Measurements from ENCODE around the gene VWA5B1.

DNA sequence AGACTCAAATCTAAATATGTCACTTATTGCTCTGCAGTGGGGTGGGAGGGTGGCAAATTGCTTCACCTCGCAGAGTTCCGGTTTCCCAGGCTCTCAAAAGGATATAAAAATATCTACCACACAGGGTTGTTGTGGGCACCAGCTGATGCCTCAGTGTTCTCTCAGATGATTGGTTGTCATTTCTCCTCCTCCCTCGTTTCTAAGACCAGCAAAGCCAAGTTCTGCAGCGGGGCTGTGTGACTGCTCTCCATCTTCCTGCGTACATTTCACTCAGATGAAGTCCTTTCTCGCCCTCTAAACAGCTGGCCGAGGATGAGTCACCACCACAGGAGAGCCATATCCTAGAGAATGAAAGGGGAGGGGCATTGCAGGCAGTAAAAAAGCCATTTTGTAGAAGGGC is 35.0 kb upstream of the VWA5B1 start:
- TF ChIP-seq, protein P1, sequence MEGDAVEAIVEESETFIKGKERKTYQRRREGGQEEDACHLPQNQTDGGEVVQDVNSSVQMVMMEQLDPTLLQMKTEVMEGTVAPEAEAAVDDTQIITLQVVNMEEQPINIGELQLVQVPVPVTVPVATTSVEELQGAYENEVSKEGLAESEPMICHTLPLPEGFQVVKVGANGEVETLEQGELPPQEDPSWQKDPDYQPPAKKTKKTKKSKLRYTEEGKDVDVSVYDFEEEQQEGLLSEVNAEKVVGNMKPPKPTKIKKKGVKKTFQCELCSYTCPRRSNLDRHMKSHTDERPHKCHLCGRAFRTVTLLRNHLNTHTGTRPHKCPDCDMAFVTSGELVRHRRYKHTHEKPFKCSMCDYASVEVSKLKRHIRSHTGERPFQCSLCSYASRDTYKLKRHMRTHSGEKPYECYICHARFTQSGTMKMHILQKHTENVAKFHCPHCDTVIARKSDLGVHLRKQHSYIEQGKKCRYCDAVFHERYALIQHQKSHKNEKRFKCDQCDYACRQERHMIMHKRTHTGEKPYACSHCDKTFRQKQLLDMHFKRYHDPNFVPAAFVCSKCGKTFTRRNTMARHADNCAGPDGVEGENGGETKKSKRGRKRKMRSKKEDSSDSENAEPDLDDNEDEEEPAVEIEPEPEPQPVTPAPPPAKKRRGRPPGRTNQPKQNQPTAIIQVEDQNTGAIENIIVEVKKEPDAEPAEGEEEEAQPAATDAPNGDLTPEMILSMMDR (IDR thresholded peaks at IDR 0.05; ENCODE audit: extremely low read depth in 1 of 2, insufficient read depth in 1 of 2, low read depth in 1 of 2, low read length in 2 of 2) = no peak
- TF ChIP-seq POLR2AphosphoS5 (IDR thresholded peaks at IDR 0.05; ENCODE audit: insufficient read depth, low read depth, low read length) = no peak
